ENCODE measurements around the gene NDUFV1.
"Not testable (repeated sequence)": the region's sequence is repeated elsewhere in the genome, so short reads cannot be mapped to it uniquely, and the experiment has no call there.

NDUFV1 gene

DNA sequence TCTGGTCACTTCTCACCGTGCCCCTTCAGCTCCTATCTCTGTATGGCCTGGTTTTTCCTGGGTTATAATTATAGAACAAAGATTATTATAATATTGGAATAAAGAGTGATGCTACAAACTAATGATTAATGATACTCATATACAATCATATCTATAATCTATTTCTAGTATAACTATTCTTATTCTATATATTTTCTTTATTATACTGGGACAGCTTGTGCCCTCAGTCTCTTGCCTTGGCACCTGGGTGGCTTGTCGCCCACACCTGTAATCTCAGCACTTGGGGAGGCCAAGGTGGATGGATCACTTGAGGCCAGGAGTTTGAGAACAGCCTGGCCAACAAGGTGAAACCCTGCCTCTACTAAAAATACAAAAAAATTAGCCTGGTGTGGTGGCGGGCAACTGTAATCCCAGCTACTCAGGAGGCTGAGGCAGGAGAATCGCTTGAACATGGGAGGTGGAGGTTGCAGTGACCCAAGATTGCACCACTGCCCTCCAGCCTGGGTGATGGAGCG, 53.0 kb downstream of the NDUFV1 start:
- DNase-seq, result not testable (repeated sequence)

DNA sequence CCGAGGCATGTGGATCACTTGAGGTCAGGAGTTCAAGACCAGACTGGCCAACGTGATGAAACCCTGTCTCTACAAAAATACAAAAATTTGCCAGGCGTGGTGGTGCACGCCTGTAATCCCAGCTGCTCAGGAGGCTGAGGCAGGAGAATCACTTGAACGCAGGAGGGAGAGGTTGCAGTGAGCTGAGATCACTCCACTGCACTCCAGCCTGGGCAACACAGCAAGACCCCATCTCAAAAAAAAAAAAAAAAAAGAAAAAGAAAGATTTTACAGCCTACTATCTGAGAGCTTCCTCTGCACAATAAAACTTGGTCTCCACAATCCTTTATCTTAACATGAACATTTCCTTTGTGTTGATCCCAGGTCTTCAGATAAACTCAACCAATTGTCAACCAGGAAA, 54.0 kb downstream of the NDUFV1 start:
- not testable (repeated sequence) for DNase-seq

Data from activated CD4-positive, alpha-beta T cell treated with anti-CD3 and anti-CD28 coated beads, Interleukin-2, amount 50 U/mL, for 16 hours (primary cell).